K562 (cell line): ENCODE measurements around the gene MYOM3. TPM values are rescaled to one million over a fixed set of nuclear protein-coding genes. Genes with fewer than 3 reads are reported as not detected.

Experiments
- BCOR ChIP-seq: fragments of 450-650 bp; IDR thresholded peaks from 2 replicates; pipeline ENCODE4 v1.6.1; 2016
- HDAC2 ChIP-seq: fragments of 450-650 bp; IDR thresholded peaks from 2 replicates; pipeline ENCODE4 v1.6.1; 2016; ENCODE audit warnings: mild to moderate bottlenecking
- NCOA4 ChIP-seq: fragments of 450-650 bp; IDR thresholded peaks from 2 replicates; pipeline ENCODE4 v1.6.1; 2018; ENCODE audit warnings: mild to moderate bottlenecking; ENCODE audit not compliant: partially characterized antibody
- REST ChIP-seq, 2 experiments: fragments of 450-650 bp; formaldehyde crosslinking in 1 of 2; IDR thresholded peaks; 2 replicates each; pipeline versions ENCODE4 v1.4.0 to v1.6.1; 2014 to 2020; ENCODE audit warnings: mild to moderate bottlenecking in 2 of 2, borderline replicate concordance in 1 of 2, low read depth in 1 of 2
- SRSF3 ChIP-seq: fragments of 200-400 bp; formaldehyde crosslinking; IDR thresholded peaks from 2 replicates; pipeline ENCODE4 v1.6.1; 2016; ENCODE audit warnings: mild to moderate bottlenecking, low read length, moderate library complexity; ENCODE audit not compliant: insufficient read depth
- ZNF134 ChIP-seq: fragments of 250-450 bp; sonication (Bioruptor Pico); conservative IDR thresholded peaks from 2 replicates; pipeline ENCODE4 v1.4.0; 2020
- polyA plus RNA-seq, 8 experiments: library from polyadenylated mRNA; depleted of rRNA in 4 of 8; stranded (reverse) in 5 of 8; unstranded in 3 of 8; fragments of >200 nt; fragmentation: Nextera tagmentation in 2 of 8; fragmentation: Illumina TruSeq in 1 of 8; extraction: Ambion mirVana in 2 of 8; extraction: Trizol in 1 of 8; gene quantifications; 2 replicates each; pipeline versions ENCODE4 v1.2.1 to v1.2.3, GENCODE V29; 2011 to 2014; ENCODE audit warnings: inconsistent platforms in 1 of 8, missing spikeins in 1 of 8
- total RNA-seq, 7 experiments: library from RNA; depleted of rRNA in 6 of 7; stranded (reverse); fragments of >200 nt in 6 of 7; fragmentation: Illumina TruSeq in 2 of 7; extraction: Trizol in 2 of 7; gene quantifications; 2 replicates each; pipeline versions ENCODE4 v1.2.1 to v1.2.3, GENCODE V29; 2011 to 2021; ENCODE audit warnings: low replicate concordance in 1 of 7

MYOM3 gene
- total and polyA plus RNA-seq, 9 of the 15 experiments (the other 6 are each of a cell fraction or from before 2014, with no cell fraction given), result 0.01 TPM; not detected in 8

DNA sequence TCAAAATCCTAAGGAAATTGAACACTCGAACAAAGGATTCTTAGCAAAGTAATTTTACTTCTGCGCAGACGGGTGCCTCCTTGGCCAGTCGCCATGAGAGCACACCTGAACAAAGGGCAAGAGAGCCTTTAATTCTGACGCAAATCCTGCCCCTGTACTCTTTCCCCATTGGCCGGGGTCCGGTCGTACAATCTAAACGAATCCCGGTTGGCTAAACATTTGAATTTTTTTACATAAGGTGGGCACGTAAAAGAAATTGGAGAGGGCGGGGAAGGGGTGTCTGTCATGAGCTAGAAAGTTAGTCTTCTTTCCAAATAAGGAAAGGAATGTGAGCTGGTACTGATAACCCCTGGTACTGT, 39.2 kb upstream of the MYOM3 start (continued):
- TF ChIP-seq REST (IDR thresholded peaks at IDR 0.05; ENCODE audit: borderline replicate concordance) (no peak), REST (CRISPR knock-in tag; IDR thresholded peaks at IDR 0.05; ENCODE audit: low read depth) (no peak), HDAC2 (no peak), NCOA4 (no peak), SRSF3 (no peak), ZNF134 (CRISPR knock-in tag) (no peak), BCOR (no peak)
